Loucy (cell line): ENCODE measurements around the gene PPL.

Experiments
- H2AFZ ChIP-seq: fragments of 200-600 bp; sonication (generic); 2 replicates; pipeline ENCODE4 v1.6.0; 2016; ENCODE audit warnings: antibody characterized with exemption, mild to moderate bottlenecking, low read length, moderate library complexity
- H3F3A ChIP-seq: fragments of 200-600 bp; 2 replicates; pipeline ENCODE4 v1.6.0; 2016; ENCODE audit warnings: antibody characterized with exemption, low read depth, mild to moderate bottlenecking
- H3K27me3 ChIP-seq: fragments of 200-600 bp; sonication (generic); 2 replicates; pipeline ENCODE4 v1.6.1; 2014; ENCODE audit warnings: low read length, mild to moderate bottlenecking; ENCODE audit not compliant: insufficient read depth, poor library complexity, severe bottlenecking
- H3K36me3 ChIP-seq: fragments of 200-600 bp; sonication (generic); 2 replicates; pipeline ENCODE4 v1.6.1; 2016; ENCODE audit warnings: low read length; ENCODE audit not compliant: insufficient read depth
- H3K4me1 ChIP-seq: fragments of 200-600 bp; sonication (generic); 2 replicates; pipeline ENCODE4 v1.5.1; 2014; ENCODE audit warnings: low read length, mild to moderate bottlenecking; ENCODE audit not compliant: insufficient read depth, poor library complexity, severe bottlenecking
- H3K4me2 ChIP-seq: fragments of 200-600 bp; sonication (generic); 2 replicates; pipeline ENCODE4 v1.6.0; 2014; ENCODE audit warnings: antibody characterized with exemption, low read length, low read depth, mild to moderate bottlenecking; ENCODE audit not compliant: poor library complexity, severe bottlenecking
- H3K4me3 ChIP-seq: fragments of 200-600 bp; sonication (generic); 2 replicates; pipeline ENCODE4 v1.5.1; 2014; ENCODE audit warnings: low read length, mild to moderate bottlenecking, mixed read lengths; ENCODE audit not compliant: poor library complexity, severe bottlenecking
- H3K79me2 ChIP-seq: fragments of 200-600 bp; sonication (generic); 2 replicates; pipeline ENCODE4 v1.6.1; 2014; ENCODE audit warnings: low read length; ENCODE audit not compliant: insufficient read depth
- H3K9ac ChIP-seq: fragments of 200-600 bp; sonication (generic); 2 replicates; pipeline ENCODE4 v1.6.0; 2014; ENCODE audit warnings: mild to moderate bottlenecking, low read depth, low read length, moderate library complexity; ENCODE audit not compliant: poor library complexity, severe bottlenecking
- H3K9me2 ChIP-seq: fragments of 200-600 bp; sonication (generic); replicated peaks from 2 replicates; pipeline ENCODE4 v1.6.1; 2016; ENCODE audit warnings: low read depth, low read length, mixed read lengths
- H3K9me3 ChIP-seq: fragments of 200-600 bp; sonication (generic); 2 replicates; pipeline ENCODE4 v1.6.1; 2014; ENCODE audit warnings: mild to moderate bottlenecking, antibody characterized with exemption, low read length, low read depth; ENCODE audit not compliant: insufficient read depth
- H4K20me1 ChIP-seq: fragments of 200-600 bp; sonication (generic); 2 replicates; pipeline ENCODE4 v1.6.0; 2014; ENCODE audit warnings: antibody characterized with exemption, low read length, mild to moderate bottlenecking; ENCODE audit not compliant: insufficient read depth, poor library complexity, severe bottlenecking
- EZH2phosphoT487 ChIP-seq: fragments of 200-600 bp; IDR thresholded peaks from 2 replicates; pipeline ENCODE4 v1.6.1; 2018; ENCODE audit warnings: antibody characterized with exemption, mild to moderate bottlenecking, moderate library complexity, borderline replicate concordance
- TF ChIP-seq, protein P1 (sequence below): fragments of 200-600 bp; sonication (generic); conservative IDR thresholded peaks from 2 replicates; pipeline ENCODE4 v1.5.1; 2014; ENCODE audit warnings: mild to moderate bottlenecking, antibody characterized with exemption, low read length

Gene PPL

DNA sequence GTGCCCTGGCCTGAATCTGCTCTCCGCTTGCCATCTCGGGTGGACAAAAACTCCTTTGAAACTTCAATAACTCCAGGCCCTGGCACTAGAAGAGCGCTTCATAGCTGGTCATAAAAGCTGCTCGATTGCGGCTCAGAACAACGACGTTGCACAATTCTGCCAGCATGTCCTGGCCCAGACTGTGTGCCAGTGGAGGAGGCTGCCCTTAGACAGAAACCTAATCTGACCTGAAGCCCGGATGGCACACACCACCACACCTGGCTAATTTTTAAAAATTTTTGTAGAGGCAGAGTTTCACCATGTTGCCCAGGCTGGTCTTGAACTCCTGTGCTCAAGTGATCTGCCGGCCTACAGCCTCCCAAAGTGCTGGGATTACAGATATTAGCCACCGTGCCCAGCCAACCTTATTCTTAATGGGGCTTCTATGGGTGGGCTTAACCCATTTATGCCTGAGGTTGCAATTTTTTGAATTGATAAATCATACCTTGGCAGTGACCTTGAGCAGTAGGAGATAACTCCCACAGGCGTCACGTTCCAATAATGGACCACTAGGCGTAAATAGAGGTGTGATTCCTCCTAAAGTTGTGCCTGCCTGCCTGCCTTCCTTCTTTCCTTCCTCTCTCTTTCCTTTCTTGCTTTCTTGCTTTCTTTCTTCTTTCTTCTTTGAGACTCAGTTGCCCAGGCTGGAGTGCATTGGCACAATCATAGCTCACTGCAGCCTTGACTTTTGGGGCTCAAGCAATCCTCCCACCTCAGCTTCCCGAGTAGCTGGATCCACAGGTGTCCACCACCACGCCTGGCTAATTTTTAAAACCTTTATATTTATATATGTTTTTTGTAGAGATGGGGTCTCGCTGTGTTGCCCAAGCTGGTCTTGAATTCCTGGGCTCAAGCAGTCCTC lies 1.1 kb upstream of the PPL start:
- Histone ChIP-seq H3K4me3 (no peak overlapping the region), H2AFZ (no peak overlapping the region)

DNA sequence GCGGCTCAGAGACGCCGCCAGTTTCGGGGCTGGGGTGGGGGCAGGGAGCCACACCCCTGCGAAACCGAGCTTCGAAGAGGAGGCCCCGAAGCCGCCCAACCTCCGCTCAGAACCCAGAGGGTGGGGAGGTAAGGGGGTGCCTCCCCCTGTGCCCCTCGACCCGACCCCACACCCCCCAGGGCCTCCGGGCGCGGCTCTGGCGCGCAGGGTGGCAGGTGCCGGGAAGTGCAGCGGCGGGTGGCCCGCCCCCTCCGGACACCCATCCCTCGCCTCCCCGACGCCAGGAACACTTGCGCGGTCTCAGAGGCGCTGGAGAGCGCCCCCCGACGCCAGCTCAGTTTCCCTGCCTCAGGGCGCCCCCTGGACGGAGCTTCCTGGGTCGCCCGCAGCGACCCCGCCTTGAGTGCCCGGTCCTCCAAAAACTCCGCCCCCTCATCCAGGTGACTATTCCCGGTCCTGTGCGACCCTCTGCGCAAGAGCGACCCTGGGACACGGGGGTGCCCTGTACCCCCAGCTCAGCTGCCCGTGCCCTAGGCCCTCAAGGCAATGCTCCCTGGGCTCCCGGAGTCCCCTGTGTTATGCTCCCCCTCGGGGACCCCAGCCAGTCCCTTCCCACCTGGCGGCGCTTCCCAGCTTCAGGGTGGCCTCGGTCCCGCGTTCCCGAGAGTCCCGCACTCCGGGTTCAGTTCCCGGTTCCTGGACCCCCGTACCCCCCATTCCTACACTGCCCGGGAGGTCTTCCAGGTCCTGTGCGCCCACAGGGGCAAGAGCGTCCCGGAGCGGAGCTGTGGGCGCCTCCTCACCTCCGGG lies 562 bp downstream of the PPL start:
- no peaks in the 10 kb centered on the region for H3K79me2 ChIP-seq
- H3K27me3 ChIP-seq, result no peaks in the 10 kb centered on the region
- H3K4me3 ChIP-seq, result no peak overlapping the region
- H3K36me3 ChIP-seq, result no peaks in the 10 kb centered on the region
- H2AFZ ChIP-seq, result no peak overlapping the region
- no peaks in the 10 kb centered on the region for H3K9me2 ChIP-seq
- no peaks in the 10 kb centered on the region for H3K9me3 ChIP-seq
- no peaks in the 10 kb centered on the region for H3K4me1 ChIP-seq
- no peak overlapping the region for H3K9ac ChIP-seq
- no peak overlapping the region for H3K4me2 ChIP-seq
- no peaks in the 10 kb centered on the region for H4K20me1 ChIP-seq
- no peaks in the 10 kb centered on the region for H3F3A ChIP-seq
- TF ChIP-seq, protein P1, sequence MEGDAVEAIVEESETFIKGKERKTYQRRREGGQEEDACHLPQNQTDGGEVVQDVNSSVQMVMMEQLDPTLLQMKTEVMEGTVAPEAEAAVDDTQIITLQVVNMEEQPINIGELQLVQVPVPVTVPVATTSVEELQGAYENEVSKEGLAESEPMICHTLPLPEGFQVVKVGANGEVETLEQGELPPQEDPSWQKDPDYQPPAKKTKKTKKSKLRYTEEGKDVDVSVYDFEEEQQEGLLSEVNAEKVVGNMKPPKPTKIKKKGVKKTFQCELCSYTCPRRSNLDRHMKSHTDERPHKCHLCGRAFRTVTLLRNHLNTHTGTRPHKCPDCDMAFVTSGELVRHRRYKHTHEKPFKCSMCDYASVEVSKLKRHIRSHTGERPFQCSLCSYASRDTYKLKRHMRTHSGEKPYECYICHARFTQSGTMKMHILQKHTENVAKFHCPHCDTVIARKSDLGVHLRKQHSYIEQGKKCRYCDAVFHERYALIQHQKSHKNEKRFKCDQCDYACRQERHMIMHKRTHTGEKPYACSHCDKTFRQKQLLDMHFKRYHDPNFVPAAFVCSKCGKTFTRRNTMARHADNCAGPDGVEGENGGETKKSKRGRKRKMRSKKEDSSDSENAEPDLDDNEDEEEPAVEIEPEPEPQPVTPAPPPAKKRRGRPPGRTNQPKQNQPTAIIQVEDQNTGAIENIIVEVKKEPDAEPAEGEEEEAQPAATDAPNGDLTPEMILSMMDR, result no peak
- no peak for TF ChIP-seq EZH2phosphoT487

More for the DNA sequence above, 1.1 kb upstream of the PPL start:
- H3F3A ChIP-seq, result no peaks in the 10 kb centered on the region
- H3K4me1 ChIP-seq, result no peaks in the 10 kb centered on the region
- H3K4me2 ChIP-seq, result no peak overlapping the region
- H3K9me2 ChIP-seq, result no peaks in the 10 kb centered on the region
- H4K20me1 ChIP-seq, result no peaks in the 10 kb centered on the region
- H3K36me3 ChIP-seq, result no peaks in the 10 kb centered on the region
- H3K79me2 ChIP-seq, result no peaks in the 10 kb centered on the region
- TF ChIP-seq EZH2phosphoT487, result no peak
- TF ChIP-seq, protein P1, result no peak
- H3K27me3 ChIP-seq, result no peaks in the 10 kb centered on the region
- no peak overlapping the region for H3K9ac ChIP-seq
- H3K9me3 ChIP-seq, result no peaks in the 10 kb centered on the region

DNA sequence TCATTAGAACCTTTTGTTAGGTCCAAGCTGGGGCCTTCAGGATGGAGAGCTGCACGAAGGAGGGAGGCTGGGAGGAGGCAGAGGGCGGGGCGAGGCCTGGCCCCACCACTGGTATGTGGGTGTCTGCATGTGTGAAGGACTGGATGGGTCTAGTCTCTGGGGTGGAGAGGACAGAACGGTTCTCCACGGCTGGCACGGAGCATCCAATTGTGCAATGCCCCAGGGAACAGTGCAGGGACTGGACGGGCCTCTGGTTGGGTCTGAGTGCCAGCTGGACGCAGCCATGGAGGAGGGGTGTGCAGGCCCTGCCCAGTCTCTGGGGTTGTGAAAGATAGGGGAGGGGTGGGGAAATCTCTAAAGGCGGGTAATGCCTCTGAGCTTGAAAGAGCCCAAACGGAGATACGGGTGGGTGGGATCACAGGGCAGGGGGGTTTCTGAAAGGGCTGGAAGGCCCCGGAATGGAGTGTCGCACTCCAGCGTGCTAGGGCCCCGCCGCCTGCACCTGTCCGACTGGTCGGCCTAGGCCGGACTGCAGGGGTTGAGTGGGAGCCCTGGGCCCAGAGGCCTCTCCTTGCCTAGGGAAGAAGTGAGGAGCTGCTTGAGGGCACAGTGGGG lies 1.6 kb downstream of the PPL start:
- H4K20me1 ChIP-seq, result no peaks in the 10 kb centered on the region
- no peaks in the 10 kb centered on the region for H3K27me3 ChIP-seq
- H3K79me2 ChIP-seq, result no peaks in the 10 kb centered on the region
- no peak overlapping the region for H3K4me2 ChIP-seq
- H3K9ac ChIP-seq, result no peak overlapping the region
- H3F3A ChIP-seq, result no peaks in the 10 kb centered on the region
- H2AFZ ChIP-seq, result no peak overlapping the region
- H3K9me3 ChIP-seq, result no peaks in the 10 kb centered on the region
- no peak overlapping the region for H3K4me3 ChIP-seq
- H3K4me1 ChIP-seq, result no peaks in the 10 kb centered on the region
- no peaks in the 10 kb centered on the region for H3K9me2 ChIP-seq
- H3K36me3 ChIP-seq, result no peaks in the 10 kb centered on the region
- TF ChIP-seq EZH2phosphoT487, result no peak
- TF ChIP-seq, protein P1, result no peak
